GM18505 (cell line): Measurements from ENCODE around the gene TGFB2.
A peak's percentile ranks its signal among the peaks of the same experiment; 100 is the strongest.

Experiments
- ATAC-seq: cut with Tn5 transposase; IDR thresholded peaks from one replicate; pipeline ENCODE4 v1.9.1; 2021; ENCODE audit not compliant: unreplicated experiment
- POLR2A ChIP-seq: IDR thresholded peaks from 4 replicates; pipeline ENCODE4 v1.6.1; 2011; ENCODE audit warnings: borderline replicate concordance; ENCODE audit not compliant: insufficient read depth, insufficient read length; ENCODE audit errors: extremely low read depth

The TGFB2 gene

DNA sequence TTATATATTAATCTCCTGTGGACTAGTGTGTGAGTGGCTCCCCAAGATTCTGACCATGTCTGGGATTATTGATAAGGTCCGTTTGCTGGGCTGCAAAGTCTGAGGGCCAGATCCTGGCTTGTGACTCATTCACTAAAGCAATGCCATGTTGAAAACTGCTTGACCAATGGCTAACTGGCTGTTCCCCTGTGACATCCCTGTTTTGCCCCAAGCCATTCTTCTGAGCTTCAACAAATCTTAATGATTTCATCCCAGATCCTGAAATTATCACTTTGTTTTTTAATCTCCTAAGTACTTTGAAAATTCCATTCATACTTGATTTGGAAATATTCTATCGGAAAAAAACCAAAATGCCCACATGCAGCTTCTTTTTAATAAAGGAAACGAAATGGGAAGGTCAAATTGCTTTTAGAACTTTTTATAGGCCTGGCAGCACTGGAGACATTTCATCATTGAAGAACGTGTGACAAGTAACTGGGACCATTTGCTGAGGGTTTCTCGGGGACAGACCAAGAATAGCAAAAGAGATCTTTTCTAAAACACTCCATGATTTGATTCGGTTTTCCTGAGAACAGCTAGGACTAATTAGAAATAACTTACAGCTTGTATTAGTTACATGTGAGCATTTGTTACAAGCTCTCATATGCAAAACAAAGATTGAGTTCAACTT lies 121.3 kb downstream of the TGFB2 start:
- ATAC-seq, result no peak
- TF ChIP-seq POLR2A, result no peak

DNA sequence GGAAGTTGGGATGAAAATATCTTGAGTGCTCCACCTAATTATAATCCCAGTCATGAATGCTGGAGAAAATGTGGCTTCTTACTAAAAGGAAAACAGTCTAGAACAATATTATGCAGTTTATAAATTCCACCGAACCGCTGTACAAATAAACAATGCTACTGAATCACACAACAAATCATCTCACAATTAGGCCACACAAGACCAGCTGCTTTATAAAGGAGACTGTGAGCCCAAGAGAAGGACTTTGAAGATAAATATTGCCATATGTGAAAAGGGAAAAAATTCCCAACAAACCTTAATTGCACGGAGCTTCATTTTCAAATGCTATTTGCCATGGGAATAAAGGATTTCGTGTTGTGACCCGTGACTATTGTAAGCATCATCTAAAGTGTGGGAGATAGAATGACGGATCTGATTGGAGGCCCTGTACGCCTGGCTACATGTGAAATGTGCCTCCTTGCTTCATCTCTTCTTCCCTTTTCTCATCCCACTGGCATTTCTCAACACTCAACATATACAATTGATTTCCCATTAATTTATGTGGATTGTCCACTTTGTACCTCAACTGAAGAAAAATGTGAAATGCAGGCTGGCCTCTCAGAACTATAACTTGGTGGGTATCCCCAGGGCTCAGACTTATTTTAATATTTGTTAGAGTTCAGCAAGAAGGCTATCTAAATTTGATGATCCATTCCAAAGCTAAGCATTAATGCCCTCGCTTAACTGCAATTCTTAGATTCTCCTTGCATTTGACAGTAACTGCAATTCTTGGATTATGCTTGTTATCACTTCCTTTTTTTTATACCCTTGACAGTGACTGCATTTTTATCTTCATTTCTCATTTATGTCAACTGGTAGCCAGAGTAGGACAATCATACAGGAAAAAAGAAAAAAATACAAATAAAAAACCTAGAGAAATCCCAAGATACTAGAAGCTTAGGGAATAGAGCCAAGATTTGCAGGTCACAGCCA lies 122.3 kb downstream of the TGFB2 start:
- no peak for ATAC-seq
- no peak for TF ChIP-seq POLR2A

DNA sequence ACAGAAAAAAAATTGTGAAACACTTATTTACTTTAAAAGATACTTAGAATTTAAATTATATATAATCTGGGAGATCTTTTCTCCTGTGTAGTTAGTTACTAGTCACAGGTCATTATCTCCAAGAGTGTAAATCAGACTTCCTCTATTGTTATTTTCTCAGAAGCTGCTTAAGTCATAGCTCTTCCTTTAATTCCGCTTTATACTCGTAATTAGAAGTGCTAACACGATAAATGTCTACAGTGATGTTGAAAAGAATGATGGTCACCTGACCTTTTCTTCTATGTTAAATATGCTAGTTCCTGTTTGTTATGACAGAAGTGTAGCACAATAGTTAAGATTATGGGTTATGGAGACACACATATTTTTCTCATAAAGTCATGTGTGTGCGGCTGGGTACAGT lies 123.6 kb downstream of the TGFB2 start:
- TF ChIP-seq POLR2A, result no peak
- no peak for ATAC-seq

DNA sequence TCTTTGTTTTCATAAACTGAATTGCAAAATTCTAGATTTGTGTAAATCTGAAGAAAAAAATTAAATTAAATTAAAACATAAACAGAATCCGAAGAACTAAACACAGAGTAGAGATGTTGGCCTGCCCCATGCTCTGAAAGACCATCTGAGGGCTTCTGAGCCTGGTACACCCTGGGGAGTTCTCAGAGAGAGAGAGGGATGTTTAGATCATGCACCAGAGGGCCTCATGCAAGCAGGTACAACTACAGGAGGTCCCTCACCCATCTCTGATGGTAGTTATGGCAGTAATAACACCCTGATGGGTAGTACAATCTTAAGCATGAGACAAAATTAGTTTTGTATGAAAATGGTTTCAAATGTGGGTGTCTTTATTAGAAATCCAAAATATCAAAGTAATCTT lies 127.7 kb downstream of the TGFB2 start:
- ATAC-seq, result no peak
- TF ChIP-seq POLR2A, result no peak

DNA sequence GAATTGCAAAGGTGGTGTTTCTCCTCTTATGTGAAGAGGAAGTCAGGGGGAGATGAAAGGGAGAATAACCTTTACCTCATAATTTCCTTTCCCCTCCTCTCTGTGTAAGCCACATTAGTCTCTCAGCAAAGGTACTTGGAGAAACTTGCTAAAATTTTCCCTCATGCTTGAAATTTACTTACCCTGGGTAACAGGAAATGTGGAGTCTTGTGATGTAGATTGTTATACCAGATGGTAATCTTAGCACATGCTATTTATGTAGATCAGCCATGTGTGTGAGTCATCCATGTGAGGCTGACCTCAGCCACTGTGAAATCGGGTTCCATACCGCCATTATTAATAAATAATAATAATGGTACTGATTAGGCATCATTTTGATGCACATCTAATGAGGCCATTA lies 128.4 kb downstream of the TGFB2 start:
- no peak for TF ChIP-seq POLR2A
- ATAC-seq, result peak; percentile 85

DNA sequence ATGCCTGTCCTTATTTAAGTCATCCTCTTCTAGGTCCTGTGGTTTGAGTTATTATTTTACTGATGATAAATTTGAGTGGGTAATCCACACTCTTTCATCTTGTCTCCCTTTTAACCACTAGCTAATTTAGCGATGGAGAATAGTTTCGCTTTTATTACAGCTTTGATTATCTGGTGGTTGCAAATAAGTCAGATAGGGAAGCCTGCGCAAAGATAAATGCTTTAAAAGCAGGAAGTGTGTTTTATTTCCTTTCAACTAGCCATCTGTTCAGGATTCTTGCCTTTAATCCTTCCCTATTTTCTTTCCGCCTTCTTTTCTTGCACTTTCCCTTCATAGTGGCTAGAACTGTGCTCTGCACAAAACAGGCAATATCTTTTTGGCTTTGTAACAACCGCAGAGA lies 129.0 kb downstream of the TGFB2 start:
- TF ChIP-seq POLR2A, result no peak
- ATAC-seq, result no peak

DNA sequence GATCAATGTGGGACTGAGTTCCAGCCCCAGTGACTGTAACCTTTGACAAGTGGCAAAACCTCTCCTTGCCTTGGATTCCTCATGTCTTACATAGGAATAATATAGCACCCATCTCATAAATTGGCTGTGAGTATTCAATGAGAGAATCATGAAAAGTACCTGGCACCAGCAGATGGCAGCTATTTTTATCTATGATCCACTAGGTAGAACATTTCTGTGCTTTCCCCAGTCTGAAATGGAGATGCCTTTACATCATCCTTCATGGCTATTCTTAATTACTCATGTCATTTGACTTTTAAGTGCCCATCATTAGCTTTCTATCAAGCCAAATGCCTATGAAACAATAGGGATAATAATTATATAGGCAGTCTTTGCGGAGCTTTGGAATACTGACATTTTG lies 130.1 kb downstream of the TGFB2 start:
- no peak for TF ChIP-seq POLR2A
- ATAC-seq, result no peak

DNA sequence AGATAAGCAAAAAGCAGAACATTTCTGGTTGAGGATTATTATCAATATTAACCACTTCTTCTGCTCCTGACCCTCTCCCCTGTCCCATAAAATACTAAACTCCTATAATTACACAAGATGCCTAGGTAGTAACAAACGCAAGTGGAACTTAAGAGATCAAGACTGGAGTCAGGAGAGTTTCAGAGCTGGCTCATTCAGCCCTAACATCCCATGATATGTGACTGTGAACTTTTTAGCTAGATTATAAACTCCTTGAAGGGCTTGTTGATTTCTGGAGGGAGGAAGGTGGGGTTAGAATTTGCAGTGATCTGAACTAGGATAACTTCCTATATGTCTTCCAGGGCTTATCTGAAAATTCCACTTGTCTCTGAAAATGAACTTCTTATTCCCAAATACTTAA lies 130.6 kb downstream of the TGFB2 start:
- no peak for ATAC-seq
- no peak for TF ChIP-seq POLR2A

DNA sequence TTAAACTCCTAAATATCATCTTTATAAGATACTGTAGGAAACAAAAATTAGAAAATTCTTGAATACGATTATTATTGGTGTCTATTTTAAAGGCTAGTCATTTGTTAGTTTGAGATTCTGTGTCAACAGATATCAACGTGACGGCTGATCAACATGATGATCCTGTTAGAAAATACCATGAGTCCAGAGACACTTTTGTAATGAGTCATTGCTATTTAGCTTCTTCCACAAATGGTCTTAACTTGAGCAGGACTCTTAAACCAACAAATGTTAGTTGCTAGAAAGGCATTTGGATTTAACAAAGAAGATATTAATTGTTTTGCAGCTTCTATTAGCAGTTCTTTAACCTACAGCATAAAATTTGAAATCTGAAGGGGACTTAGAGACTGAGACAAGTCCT lies 131.2 kb downstream of the TGFB2 start:
- TF ChIP-seq POLR2A, result no peak
- ATAC-seq, result no peak

DNA sequence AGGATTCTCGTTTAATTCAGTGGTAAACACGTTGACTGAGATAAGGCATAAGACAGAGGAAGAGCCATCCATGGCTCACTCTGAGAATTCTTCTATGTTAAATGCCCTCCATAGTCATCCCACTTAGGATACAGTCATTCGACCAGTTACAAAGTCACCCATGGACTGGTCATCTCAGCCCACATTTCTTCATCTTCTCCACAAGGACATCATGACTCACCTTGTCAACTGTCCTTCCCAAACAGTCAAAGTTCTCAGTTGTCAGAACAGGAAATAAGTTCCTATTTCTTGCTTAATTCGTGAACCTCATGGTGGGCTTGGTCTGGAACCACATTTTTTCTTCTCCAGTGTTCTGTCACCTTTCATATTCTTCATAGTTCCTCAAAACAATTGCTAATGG lies 133.2 kb downstream of the TGFB2 start:
- TF ChIP-seq POLR2A, result no peak
- no peak for ATAC-seq

DNA sequence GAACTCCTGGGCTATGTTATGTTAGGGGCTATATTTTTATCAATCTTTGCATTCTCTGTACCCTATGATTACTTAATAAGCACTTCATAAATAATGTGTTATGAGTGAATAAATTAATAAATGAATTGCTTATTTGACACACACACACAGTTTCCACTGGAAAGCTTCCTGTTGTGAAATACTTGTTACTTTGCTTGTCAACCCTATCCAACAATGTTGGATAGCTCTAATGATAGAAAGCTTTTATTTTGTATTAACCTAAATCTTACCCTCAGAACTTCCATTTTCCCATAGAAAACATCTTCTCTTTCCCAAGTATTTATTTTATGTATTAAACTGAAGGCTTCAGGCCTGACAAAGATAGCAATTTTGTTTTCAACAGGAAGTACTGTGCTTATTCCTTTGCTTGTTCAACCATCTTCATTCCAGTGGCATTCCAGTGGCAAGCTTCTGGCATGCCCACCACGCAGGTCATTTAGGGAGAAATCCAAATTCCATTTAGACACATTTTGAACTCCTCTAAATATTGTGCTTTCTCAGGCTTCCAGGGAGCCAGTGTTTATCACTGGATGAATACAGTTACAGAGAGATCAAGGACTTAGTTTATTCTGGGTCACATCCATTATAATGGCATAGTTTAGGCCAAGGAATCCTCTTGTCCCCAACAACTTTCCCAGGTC lies 134.4 kb downstream of the TGFB2 start:
- no peak for ATAC-seq

DNA sequence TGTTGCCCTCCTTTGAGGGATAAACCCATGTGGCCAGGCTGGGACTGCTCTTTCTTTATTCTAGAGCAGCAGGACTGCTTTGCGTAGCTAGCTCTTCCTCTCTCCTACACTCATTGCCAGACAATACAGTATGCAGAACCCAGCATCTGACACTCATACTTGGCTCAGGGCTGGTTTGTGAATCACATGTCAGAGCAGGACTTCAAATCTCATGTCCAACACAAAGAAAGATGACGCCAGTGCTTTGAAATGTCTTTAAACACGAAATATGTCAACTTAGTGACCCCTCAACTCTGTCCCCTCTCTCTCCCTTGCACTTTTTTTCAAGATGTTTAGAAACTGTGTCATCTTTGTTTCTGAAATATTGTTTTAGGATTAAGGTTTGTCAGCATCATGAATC lies 135.0 kb downstream of the TGFB2 start:
- no peak for TF ChIP-seq POLR2A
- no peak for ATAC-seq

More for the DNA sequence above, 134.4 kb downstream of the TGFB2 start:
- TF ChIP-seq POLR2A, result no peak

DNA sequence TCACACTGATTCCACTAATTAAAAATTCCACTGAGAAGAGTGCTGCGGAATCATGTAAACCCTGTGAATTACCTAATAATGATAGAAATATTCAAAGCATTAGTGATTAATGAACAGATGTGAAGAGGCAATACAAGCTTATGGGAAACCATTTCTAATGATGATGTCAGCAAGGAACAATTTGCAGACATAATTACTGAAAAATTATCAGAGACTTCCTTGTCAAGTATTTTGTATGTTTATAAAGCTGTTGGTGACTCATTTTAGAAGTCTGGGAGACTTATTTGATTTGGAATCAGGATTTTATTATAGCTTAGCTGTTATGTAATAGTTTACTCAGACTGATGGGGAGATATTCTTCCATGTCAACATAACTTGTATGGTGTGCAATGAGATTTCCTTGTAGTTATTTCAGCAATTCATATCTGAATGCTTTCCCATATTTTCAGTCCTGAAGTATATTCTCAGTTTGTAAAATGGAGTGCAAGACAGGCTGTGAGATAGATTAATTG lies 135.5 kb downstream of the TGFB2 start:
- no peak for ATAC-seq

DNA sequence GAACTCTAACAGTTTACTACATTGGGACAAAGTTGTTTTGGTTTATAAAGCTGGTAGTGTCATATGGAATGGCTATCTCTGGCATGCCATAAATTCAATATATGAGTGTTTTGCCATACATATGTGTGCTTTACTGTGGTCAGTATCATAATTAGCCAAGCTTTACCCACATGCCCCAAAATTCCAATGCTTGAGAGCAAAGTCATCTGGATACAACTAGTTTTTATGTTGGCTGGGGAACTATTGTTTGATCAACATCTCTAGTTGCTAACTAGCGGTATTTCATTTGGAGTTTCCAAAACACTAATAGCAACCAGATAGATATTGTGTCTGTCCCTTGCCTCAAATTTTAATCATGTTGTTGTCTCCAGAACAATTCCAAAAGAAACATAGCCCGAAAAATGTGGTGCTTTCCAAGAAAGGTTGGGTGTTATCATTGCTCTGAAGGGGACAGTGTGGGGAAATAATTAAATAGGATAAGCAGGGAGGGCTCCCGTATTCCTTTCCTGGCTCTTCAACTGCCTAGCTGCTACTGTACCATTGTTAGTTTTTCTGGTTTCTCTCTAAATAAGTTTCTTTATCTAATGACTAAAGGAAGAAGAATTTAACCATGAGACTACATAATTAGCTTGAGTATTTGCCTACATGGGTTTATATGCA lies 136.1 kb downstream of the TGFB2 start:
- no peak for TF ChIP-seq POLR2A
- ATAC-seq, result no peak

More for the DNA sequence above, 135.5 kb downstream of the TGFB2 start:
- TF ChIP-seq POLR2A, result no peak

DNA sequence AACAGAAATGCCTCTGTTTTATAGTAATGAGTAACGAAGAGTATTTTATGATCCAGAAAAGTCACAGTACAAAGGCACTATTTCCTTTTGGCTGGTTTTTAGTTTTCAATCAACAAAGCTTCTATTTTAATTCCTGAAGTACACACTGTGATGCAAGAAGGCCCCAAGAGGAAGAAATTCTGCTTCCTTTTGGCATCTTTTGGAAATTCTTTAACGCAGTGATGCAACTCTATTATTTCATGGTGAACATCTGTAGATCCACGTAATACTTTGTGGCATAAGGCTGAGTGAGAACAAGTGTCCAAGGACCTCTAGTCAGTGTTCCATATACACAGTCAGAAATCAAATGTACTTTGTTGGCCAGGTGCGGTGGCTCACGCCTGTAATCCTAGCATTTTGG lies 137.5 kb downstream of the TGFB2 start:
- no peak for ATAC-seq
- no peak for TF ChIP-seq POLR2A
